ENCODE results near the gene CHD5. TPM values are rescaled to one million over a fixed set of nuclear protein-coding genes. Genes with fewer than 3 reads are reported as not detected.

The CHD5 gene
- total RNA-seq, 1 donor from 2014 or later = 0.78 TPM

DNA sequence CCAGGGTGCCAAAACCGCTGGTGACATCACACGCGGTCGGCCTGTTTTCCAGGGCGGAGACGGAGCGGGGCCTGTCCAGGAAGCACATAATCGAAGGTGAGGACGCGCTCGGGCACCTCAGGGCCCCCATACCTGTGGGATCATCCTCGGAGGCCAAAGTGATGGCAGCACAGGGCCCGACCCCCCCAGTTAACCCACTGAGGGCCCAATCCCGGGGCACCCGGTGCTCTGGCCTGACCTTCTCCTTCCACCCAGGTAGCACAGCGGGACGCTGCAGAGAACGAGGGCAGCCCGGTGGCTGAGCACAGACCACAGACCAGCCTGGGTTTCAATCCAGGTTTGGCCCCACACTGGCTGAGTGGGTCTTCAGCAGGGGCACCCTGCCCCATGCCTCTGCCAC is 91.2 kb downstream of the CHD5 start:
- intact Hi-C loops (cut with micrococcal nuclease) = no loop called here
- no peaks in the 10 kb centered on the region for H3K4me1 Mint-ChIP-seq (ENCODE audit: low read depth)
- H3K36me3 Mint-ChIP-seq (ENCODE audit: low read depth) = peaks cover 53% of the 10 kb centered on the region
- no peaks in the 10 kb centered on the region for H3K27me3 Mint-ChIP-seq (ENCODE audit: low read depth)
- H3K4me3 Mint-ChIP-seq (ENCODE audit: low read depth) = no peak overlapping the region
- DNase-seq (ENCODE audit: low spot score) = no peak
- H3K27ac Mint-ChIP-seq = no peak overlapping the region
- H3K9me3 Mint-ChIP-seq = no peaks in the 10 kb centered on the region

DNA sequence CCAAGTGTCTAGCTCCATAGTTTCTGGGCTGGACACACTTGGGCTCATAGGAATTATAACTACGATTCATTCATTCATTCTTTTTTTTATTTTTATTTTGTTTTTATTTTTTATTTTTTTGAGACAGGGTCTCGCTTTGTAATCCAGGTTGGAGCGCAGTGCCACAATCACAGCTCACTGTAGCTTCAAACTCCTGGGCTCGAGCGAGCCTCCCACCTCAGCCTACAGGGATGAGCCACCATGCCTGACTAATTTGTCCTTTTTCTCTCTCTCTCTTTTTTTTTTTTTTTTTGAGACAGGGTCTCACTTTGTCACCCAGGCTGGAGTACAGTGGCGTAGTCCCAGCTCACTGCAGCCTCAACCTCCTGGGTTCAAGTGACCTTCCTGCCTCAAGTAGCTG is 92.2 kb downstream of the CHD5 start:
- intact Hi-C loops (cut with micrococcal nuclease) = no loop called here
- H3K4me3 Mint-ChIP-seq (ENCODE audit: low read depth) = no peak overlapping the region
- DNase-seq (ENCODE audit: low spot score) = no peak
- peaks cover 46% of the 10 kb centered on the region for H3K36me3 Mint-ChIP-seq (ENCODE audit: low read depth)
- no peak overlapping the region for H3K27ac Mint-ChIP-seq
- no peaks in the 10 kb centered on the region for H3K9me3 Mint-ChIP-seq
- no peaks in the 10 kb centered on the region for H3K27me3 Mint-ChIP-seq (ENCODE audit: low read depth)
- no peaks in the 10 kb centered on the region for H3K4me1 Mint-ChIP-seq (ENCODE audit: low read depth)

DNA sequence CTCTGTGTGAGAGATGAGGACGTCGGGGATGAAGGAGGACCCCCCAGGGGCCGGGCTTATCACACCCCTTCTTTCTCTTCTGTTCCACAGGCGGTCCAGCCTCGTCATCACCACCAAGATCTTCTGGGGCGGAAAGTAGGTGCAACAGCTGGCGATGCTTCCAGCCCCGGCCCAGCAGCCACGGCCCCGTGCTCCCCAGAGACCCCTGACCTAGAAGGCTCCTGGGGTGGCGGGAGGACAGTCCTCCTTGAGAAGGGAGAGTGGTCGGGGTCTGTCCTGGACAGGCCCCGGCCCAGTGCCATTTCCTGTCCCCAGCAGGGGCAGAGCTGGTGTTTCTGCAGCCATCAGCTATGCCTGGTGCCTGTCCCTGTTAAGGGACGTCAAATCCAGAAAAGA is 92.7 kb downstream of the CHD5 start:
- Mint-ChIP-seq H3K27me3 (ENCODE audit: low read depth) (no peaks in the 10 kb centered on the region), H3K4me3 (ENCODE audit: low read depth) (no peak overlapping the region), H3K27ac (no peak overlapping the region), H3K36me3 (ENCODE audit: low read depth) (peaks cover 49% of the 10 kb centered on the region), H3K4me1 (ENCODE audit: low read depth) (no peaks in the 10 kb centered on the region), H3K9me3 (no peaks in the 10 kb centered on the region)
- intact Hi-C loops (cut with micrococcal nuclease) = no loop called here
- no peak for DNase-seq (ENCODE audit: low spot score)

DNA sequence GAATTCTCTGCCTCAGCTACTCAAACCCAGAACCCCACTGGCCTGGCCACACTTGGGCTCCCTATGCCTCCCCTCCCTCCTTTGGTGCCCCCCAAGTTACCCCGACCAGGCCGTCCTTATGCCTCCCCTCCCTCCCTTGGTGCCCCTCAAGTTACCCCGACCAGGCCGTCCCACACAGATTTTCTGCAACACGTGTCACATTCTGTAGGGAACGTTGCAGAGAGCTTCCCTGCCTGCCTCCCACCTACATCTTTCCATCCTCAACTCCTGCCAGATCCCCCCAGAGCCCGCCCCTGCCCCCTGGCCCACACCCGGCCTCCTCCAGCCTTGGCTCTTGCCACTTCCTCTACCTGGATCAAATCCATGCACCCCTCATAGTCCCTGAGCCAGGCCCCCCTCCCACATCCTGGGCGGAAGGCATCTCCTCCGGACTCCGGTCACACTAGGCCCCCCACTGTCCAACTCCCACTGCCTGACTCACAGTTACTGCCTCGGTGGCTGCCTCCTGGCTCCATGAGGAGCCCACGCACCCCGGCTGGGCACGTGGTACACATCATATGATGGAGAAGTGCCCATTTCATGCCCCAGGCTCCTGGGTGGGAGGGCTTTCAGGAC is 93.3 kb downstream of the CHD5 start:
- intact Hi-C loops (cut with micrococcal nuclease) = no loop called here

DNA sequence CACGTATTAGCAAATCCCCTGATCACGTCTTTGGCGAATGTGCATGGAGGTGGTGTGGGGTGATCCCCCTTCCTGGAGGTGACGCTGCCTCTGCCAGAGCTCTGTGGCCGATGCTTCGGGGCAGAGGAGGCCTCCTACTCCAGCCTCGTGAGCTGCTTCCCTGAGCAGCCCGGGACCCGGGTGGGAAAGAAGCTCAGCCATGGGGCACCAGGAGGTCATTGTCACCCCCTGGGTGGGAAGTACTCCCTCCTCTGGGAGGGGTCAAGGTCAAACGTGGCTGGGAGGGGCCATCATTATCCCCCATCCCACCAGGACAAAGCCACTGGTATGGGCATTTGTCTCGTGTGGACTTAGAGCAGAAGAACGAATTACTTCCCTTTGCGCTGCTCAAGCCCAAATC is 93.8 kb downstream of the CHD5 start:
- Mint-ChIP-seq H3K4me3 (ENCODE audit: low read depth) (no peak overlapping the region), H3K27me3 (ENCODE audit: low read depth) (no peaks in the 10 kb centered on the region), H3K4me1 (ENCODE audit: low read depth) (no peaks in the 10 kb centered on the region), H3K27ac (no peak overlapping the region), H3K36me3 (ENCODE audit: low read depth) (peaks cover 53% of the 10 kb centered on the region), H3K9me3 (no peaks in the 10 kb centered on the region)
- no peak for DNase-seq (ENCODE audit: low spot score)
- intact Hi-C loops (cut with micrococcal nuclease) = no loop called here

More for the DNA sequence above, 93.3 kb downstream of the CHD5 start:
- Mint-ChIP-seq H3K4me3 (ENCODE audit: low read depth) (no peak overlapping the region), H3K27me3 (ENCODE audit: low read depth) (no peaks in the 10 kb centered on the region), H3K4me1 (ENCODE audit: low read depth) (no peaks in the 10 kb centered on the region), H3K9me3 (no peaks in the 10 kb centered on the region), H3K27ac (peak overlapping the region; percentile 22), H3K36me3 (ENCODE audit: low read depth) (peaks cover 49% of the 10 kb centered on the region)
- no peak for DNase-seq (ENCODE audit: low spot score)

DNA sequence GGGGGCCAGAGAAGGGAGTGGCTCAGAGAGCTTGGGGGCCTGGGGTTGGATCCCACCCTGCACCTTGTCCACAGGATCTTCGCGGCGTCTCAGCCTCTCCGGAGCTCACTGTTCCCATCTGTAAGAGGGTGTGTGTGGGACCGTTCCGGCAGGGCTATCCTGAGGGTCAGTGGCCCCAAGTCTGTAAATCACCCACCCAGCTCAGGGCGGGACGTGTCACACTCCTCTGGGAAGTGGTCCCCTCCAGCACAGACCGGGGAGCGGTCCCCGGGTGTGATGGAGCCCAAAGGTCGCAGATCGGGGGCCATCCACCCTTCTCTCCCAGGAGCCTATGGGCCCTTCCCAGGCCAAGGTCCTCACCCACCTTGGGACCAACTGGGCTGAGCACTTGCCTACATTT is 94.5 kb downstream of the CHD5 start:
- intact Hi-C loops (cut with micrococcal nuclease) = no loop called here
- Mint-ChIP-seq H3K4me1 (ENCODE audit: low read depth) (no peaks in the 10 kb centered on the region), H3K36me3 (ENCODE audit: low read depth) (peaks cover 51% of the 10 kb centered on the region), H3K9me3 (no peaks in the 10 kb centered on the region), H3K27me3 (ENCODE audit: low read depth) (no peaks in the 10 kb centered on the region), H3K4me3 (ENCODE audit: low read depth) (no peak overlapping the region), H3K27ac (no peak overlapping the region)
- no peak for DNase-seq (ENCODE audit: low spot score)

DNA sequence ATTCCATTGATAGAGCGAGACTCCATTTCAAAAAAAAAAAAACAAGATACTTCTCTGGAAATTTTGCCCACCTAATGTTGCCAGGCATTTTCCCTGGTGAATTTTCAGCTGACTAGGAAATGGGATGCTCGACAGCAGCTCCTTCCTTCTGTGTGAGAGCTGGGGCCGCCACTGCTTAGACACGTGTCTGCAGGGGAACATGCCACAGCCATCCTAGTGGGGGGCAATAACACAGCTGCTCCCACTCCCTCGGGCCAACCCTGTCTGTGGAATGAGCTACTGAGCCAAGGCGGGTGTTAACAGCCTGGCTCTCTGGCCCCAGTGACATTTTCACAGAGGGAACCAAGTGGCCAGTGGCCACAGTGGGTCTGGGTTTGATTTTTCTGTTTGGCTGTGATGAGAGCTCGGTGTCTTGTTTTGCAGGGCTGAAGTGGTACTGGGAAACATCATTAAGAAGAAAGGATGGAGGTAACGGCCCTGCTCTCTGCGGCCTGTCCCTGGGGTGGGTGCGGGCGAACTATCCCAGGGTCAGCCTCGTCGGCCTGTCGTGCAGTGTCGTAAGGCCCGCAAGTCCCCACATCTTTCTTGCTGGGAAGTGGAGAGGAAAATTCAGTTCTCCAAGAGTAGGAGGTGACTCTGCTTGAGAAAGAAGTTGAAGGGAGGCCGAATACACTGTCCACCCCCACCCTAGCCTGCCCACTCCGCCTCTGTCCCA is 95.2 kb downstream of the CHD5 start:
- Mint-ChIP-seq H3K27ac (no peak overlapping the region), H3K4me1 (ENCODE audit: low read depth) (no peaks in the 10 kb centered on the region), H3K9me3 (no peaks in the 10 kb centered on the region), H3K36me3 (ENCODE audit: low read depth) (peaks cover 52% of the 10 kb centered on the region), H3K4me3 (ENCODE audit: low read depth) (no peak overlapping the region), H3K27me3 (ENCODE audit: low read depth) (no peaks in the 10 kb centered on the region)
- intact Hi-C loops (cut with micrococcal nuclease) = no loop called here
- no peak for DNase-seq (ENCODE audit: low spot score)

DNA sequence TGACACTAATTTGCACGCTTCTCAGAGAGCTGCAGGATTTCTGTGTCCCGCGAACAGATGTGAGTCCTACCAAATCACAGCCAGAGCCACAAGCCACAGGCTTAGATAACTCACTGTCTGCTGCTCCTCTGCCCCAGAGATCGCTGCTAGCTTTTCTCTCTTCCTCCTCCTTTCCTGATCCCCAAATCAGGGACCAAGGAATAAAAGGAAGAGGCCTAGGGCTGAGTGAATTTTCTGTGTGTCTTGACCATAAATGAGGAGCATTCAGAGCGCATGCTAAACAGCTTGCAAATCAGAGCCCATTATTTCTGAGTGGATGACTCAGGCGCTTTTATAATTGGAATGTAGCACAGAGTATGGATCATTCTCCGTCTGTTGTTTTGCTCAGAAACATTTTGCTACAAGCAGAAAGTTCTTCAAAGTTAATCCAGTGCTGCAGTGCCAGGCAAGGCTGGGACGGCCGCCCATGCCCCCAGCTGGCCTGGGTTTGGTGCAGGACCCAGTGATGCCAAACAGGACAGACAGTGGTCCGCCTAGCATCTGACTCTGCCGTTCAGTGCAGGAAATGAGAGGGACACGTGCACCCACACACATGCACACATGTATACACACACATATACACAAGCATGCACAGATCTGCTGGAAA is 96.2 kb downstream of the CHD5 start:
- intact Hi-C loops (cut with micrococcal nuclease) = no loop called here
- Mint-ChIP-seq H3K36me3 (ENCODE audit: low read depth) (peaks cover 53% of the 10 kb centered on the region), H3K4me3 (ENCODE audit: low read depth) (no peak overlapping the region), H3K27me3 (ENCODE audit: low read depth) (no peaks in the 10 kb centered on the region), H3K4me1 (ENCODE audit: low read depth) (no peaks in the 10 kb centered on the region), H3K27ac (no peak overlapping the region), H3K9me3 (no peaks in the 10 kb centered on the region)
- no peak for DNase-seq (ENCODE audit: low spot score)

DNA sequence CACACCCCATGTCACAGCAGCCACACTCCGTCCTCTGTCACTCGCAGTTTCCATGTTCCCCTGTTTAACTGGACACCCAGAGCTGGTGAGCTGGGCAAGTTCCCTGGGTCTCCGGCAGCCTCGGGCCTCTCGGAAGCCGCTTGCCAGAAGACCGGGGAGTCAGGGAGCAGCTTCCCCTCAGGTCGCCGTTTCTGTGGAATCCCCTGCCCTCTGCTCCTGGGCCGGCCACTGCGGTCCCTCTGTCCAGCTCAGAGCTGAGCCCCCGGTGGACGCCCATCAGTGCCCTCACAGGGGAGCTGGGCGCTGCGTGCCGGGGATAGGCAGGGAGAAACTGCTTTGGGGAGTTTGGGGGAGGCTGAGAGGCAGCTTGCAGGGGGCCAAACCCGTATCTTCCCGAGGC is 96.7 kb downstream of the CHD5 start:
- no peak overlapping the region for H3K4me3 Mint-ChIP-seq (ENCODE audit: low read depth)
- no peak for DNase-seq (ENCODE audit: low spot score)
- peaks cover 59% of the 10 kb centered on the region for H3K36me3 Mint-ChIP-seq (ENCODE audit: low read depth)
- H3K27ac Mint-ChIP-seq = no peak overlapping the region
- no peaks in the 10 kb centered on the region for H3K9me3 Mint-ChIP-seq
- no peaks in the 10 kb centered on the region for H3K4me1 Mint-ChIP-seq (ENCODE audit: low read depth)
- intact Hi-C loops (cut with micrococcal nuclease) = no loop called here
- H3K27me3 Mint-ChIP-seq (ENCODE audit: low read depth) = no peaks in the 10 kb centered on the region

DNA sequence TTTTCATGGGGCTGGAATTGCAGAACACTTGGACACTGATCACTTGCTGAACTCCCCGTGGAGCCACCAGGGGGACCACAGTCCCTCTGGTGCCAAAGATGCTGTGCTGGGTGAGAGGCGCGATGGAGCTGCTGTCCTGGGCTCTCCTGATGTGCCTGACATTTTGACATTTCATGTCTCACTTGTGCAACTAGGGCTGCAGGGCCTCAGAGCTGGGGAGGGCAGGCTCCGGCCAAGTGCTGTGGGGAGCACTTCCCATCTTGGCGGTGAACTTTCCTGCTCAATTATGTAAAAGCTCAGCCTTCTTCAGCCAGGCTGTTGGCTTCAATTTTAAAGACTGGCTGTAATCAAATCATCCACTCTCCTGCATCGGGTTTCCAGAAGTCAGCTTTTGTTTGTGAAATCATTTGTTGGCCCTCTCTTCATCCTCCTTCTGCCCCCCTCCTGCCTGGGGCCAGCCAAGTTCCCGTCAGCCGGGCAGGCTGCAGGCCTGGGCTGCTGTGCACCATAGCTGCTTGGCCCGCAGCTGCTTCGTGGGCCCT is 97.6 kb downstream of the CHD5 start:
- peaks cover 60% of the 10 kb centered on the region for H3K36me3 Mint-ChIP-seq (ENCODE audit: low read depth)

DNA sequence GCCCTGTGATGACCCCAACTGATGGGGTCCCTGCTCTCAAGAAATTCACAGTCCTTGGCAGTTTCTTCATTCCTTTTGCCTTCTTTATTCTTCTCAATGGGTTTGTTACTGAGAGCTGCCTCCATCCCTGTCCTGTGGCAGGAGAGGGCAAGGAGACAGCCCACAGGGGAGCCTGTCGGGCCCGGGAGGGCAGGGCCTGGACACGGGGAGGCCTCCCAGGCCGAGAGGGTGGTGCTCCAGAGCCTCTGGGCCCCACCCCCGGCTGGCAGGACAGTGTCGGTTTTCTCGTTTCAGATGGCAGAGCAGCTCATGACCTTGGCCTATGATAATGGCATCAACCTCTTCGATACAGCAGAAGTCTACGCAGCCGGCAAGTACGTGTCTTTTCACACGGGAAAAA is 98.2 kb downstream of the CHD5 start:
- no peaks in the 10 kb centered on the region for H3K27me3 Mint-ChIP-seq (ENCODE audit: low read depth)
- intact Hi-C loops (cut with micrococcal nuclease) = no loop called here
- H3K4me1 Mint-ChIP-seq (ENCODE audit: low read depth) = no peaks in the 10 kb centered on the region
- peaks cover 61% of the 10 kb centered on the region for H3K36me3 Mint-ChIP-seq (ENCODE audit: low read depth)
- H3K9me3 Mint-ChIP-seq = no peaks in the 10 kb centered on the region
- H3K4me3 Mint-ChIP-seq (ENCODE audit: low read depth) = no peak overlapping the region
- no peak overlapping the region for H3K27ac Mint-ChIP-seq
- no peak for DNase-seq (ENCODE audit: low spot score)

More for the DNA sequence above, 97.6 kb downstream of the CHD5 start:
- DNase-seq (ENCODE audit: low spot score) = no peak
- no peaks in the 10 kb centered on the region for H3K27me3 Mint-ChIP-seq (ENCODE audit: low read depth)
- H3K9me3 Mint-ChIP-seq = no peaks in the 10 kb centered on the region
- intact Hi-C loops (cut with micrococcal nuclease) = no loop called here
- no peak overlapping the region for H3K27ac Mint-ChIP-seq
- no peak overlapping the region for H3K4me3 Mint-ChIP-seq (ENCODE audit: low read depth)
- H3K4me1 Mint-ChIP-seq (ENCODE audit: low read depth) = no peaks in the 10 kb centered on the region

DNA sequence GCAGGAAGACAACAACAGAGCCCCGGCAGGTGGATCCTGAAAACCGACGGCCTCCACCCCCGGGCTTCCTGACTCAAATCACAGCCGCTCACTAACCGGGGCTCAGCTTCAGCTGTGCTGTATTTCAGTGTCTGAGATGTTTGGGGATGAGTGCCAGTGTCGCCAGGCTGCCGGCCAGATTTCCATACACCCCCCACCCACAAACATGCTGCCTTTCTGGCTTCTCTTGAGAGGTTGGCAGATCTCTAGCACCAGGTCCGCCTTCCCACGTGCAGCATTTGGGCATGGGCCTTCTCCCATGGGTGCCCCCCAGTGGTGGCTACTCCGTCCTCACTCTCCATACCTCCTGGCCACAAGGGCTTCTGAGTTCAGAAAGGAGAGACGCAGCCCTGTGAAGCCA is 99.7 kb downstream of the CHD5 start:
- no peak for DNase-seq (ENCODE audit: low spot score)
- Mint-ChIP-seq H3K4me1 (ENCODE audit: low read depth) (no peaks in the 10 kb centered on the region), H3K9me3 (no peaks in the 10 kb centered on the region), H3K27ac (no peak overlapping the region), H3K36me3 (ENCODE audit: low read depth) (peaks cover 67% of the 10 kb centered on the region), H3K4me3 (ENCODE audit: low read depth) (no peak overlapping the region), H3K27me3 (ENCODE audit: low read depth) (no peaks in the 10 kb centered on the region)
- intact Hi-C loops (cut with micrococcal nuclease) = no loop called here

DNA sequence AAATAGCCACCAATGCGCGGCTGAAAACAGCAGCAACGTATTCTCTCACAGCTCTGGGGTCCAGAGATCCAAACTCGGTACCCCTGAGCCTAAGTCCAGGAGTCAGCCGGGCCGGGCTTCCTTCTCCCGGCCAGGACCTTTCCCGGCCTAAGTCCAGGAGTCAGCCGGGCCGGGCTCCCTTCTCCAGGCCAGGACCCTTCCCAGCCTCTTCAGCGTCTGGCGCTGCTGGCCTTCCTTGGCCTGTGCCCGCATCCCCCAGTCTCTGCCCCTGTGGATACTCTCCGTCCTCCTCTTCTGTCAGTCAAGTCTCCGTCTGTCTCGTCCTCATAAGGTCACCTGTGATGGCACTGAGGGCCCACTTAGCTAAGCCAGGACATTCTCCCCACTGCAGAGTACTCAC is 102.2 kb downstream of the CHD5 start:
- H3K9me3 Mint-ChIP-seq = no peaks in the 10 kb centered on the region
- no peak for DNase-seq (ENCODE audit: low spot score)

More for the DNA sequence above, 102.2 kb downstream of the CHD5 start:
- Mint-ChIP-seq H3K27ac (peak overlapping the region; percentile 57), H3K27me3 (ENCODE audit: low read depth) (no peaks in the 10 kb centered on the region), H3K4me3 (ENCODE audit: low read depth) (no peak overlapping the region), H3K4me1 (ENCODE audit: low read depth) (no peaks in the 10 kb centered on the region), H3K36me3 (ENCODE audit: low read depth) (peaks cover 69% of the 10 kb centered on the region)
- intact Hi-C loops (cut with micrococcal nuclease) = no loop called here

Data from activated T-helper 2 cell treated with anti-CD3 and anti-CD28 coated beads, Interferon-gamma antibody, Interleukin-2, Interleukin-4, amounts not matched to agents 10 μg/mL and 5 μg/mL and 100 μg/mL, durations not matched to agents 14 hours and 24 hours and 36 hours (primary cell).